Endothelial cell of umbilical vein (primary cell): Measurements from ENCODE around the gene AACS.

Experiments used
- EZH2 ChIP-seq: IDR thresholded peaks from 2 replicates; pipeline ENCODE4 v1.6.1; 2012; ENCODE audit warnings: borderline replicate concordance, low read depth, mild to moderate bottlenecking, moderate library complexity, low read length, inconsistent platforms; ENCODE audit not compliant: severe bottlenecking
- FOS ChIP-seq: IDR thresholded peaks from 2 replicates; pipeline ENCODE4 v1.6.1; 2011; ENCODE audit warnings: mild to moderate bottlenecking, low read length, moderate library complexity, borderline replicate concordance; ENCODE audit not compliant: insufficient read depth
- JUN ChIP-seq: IDR thresholded peaks from 2 replicates; pipeline ENCODE4 v1.6.1; 2011; ENCODE audit warnings: borderline replicate concordance, low read depth; ENCODE audit not compliant: insufficient read length, insufficient read depth
- POLR2A ChIP-seq: IDR thresholded peaks from 2 replicates; pipeline ENCODE4 v1.6.1; 2012; ENCODE audit warnings: low read depth, mild to moderate bottlenecking, control low read depth, low read length
- POLR2AphosphoS5 ChIP-seq: IDR thresholded peaks from 2 replicates; pipeline ENCODE4 v1.6.1; 2012; ENCODE audit warnings: low read depth, mild to moderate bottlenecking, control low read depth, low read length, moderate library complexity; ENCODE audit not compliant: insufficient read depth
- TF ChIP-seq, protein P1 (sequence below), 2 donors: IDR thresholded peaks; 1 replicate in 1 of 2; 2 replicates in 1 of 2; pipeline ENCODE4 v1.5.1; 2011; ENCODE audit warnings: low read length in 2 of 2, mild to moderate bottlenecking in 2 of 2, moderate library complexity in 2 of 2, control low read depth in 1 of 2, inconsistent platforms in 1 of 2, low read depth in 1 of 2; ENCODE audit not compliant: insufficient read depth in 1 of 2; ENCODE audit errors: extremely low read depth in 1 of 2
- TF ChIP-seq, protein P2 (sequence below): IDR thresholded peaks from 2 replicates; pipeline ENCODE4 v1.6.1; 2011; ENCODE audit not compliant: insufficient read depth, insufficient read length

DNA sequence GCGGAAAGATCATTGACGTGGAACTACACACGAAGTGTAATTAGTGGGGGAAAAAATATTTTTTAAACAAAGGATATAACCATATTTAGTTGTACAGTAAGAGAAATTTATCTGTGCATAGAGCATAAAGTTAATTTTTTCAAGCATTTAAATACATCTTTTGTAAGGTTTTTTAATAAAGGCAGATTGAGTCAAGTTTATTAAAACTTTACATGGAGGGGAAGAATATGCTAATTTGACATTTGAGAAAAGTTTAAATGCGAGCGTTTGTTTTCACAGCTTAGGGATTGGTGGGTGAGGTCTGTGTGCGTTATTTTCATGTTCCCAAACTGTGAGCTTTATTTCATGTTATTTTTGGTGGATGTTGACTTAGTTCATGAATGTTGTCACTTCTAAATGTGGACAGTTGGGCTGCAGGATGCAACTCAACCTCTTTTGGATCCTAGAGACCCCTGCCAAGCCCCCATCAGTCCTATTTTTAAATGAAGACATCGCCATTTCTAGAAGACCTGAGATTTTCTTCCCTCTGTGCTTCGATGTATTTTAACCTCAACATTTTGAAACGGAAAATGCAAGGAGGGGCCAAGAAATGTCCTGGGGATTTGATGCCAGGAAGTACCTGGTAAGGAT is 39.5 kb upstream of the AACS start:
- TF ChIP-seq, protein P1, sequence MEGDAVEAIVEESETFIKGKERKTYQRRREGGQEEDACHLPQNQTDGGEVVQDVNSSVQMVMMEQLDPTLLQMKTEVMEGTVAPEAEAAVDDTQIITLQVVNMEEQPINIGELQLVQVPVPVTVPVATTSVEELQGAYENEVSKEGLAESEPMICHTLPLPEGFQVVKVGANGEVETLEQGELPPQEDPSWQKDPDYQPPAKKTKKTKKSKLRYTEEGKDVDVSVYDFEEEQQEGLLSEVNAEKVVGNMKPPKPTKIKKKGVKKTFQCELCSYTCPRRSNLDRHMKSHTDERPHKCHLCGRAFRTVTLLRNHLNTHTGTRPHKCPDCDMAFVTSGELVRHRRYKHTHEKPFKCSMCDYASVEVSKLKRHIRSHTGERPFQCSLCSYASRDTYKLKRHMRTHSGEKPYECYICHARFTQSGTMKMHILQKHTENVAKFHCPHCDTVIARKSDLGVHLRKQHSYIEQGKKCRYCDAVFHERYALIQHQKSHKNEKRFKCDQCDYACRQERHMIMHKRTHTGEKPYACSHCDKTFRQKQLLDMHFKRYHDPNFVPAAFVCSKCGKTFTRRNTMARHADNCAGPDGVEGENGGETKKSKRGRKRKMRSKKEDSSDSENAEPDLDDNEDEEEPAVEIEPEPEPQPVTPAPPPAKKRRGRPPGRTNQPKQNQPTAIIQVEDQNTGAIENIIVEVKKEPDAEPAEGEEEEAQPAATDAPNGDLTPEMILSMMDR (IDR thresholded peaks at IDR 0.05; ENCODE audit: extremely low read depth in 1 of 2, insufficient read depth in 1 of 2, low read depth in 1 of 2, low read length in 2 of 2), result no peak
- TF ChIP-seq POLR2A, result no peak
- TF ChIP-seq, protein P2, sequence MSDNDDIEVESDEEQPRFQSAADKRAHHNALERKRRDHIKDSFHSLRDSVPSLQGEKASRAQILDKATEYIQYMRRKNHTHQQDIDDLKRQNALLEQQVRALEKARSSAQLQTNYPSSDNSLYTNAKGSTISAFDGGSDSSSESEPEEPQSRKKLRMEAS, result no peak
- no peak for TF ChIP-seq POLR2AphosphoS5
- no peak for TF ChIP-seq EZH2
- TF ChIP-seq JUN, result no peak
- no peak for TF ChIP-seq FOS
